IPS-20b (cell line): ENCODE measurements around the gene SLC66A1.

Experiments
- H3K27ac ChIP-seq: one replicate; pipeline ENCODE4 v1.5.1; 2013; ENCODE audit warnings: low read length
- H3K27me3 ChIP-seq: 2 replicates; pipeline ENCODE4 v1.6.1; 2013; ENCODE audit warnings: mild to moderate bottlenecking, low read length, inconsistent platforms; ENCODE audit not compliant: insufficient read depth
- H3K36me3 ChIP-seq: 2 replicates; pipeline ENCODE4 v1.6.1; 2013; ENCODE audit warnings: low read depth, mild to moderate bottlenecking, inconsistent platforms, low read length, moderate library complexity; ENCODE audit not compliant: insufficient read depth
- H3K4me1 ChIP-seq: 2 replicates; pipeline ENCODE4 v1.6.1; 2013; ENCODE audit warnings: mild to moderate bottlenecking, control low read depth, inconsistent platforms, low read length, moderate library complexity; ENCODE audit not compliant: insufficient read depth
- H3K4me3 ChIP-seq: 2 replicates; pipeline ENCODE4 v1.5.1; 2013; ENCODE audit warnings: mild to moderate bottlenecking, low read length, inconsistent platforms
- H3K9ac ChIP-seq: 2 replicates; pipeline ENCODE4 v1.6.1; 2013; ENCODE audit warnings: low read depth, mild to moderate bottlenecking, inconsistent platforms, low read length, moderate library complexity
- H3K9me3 ChIP-seq: 2 replicates; pipeline ENCODE4 v1.6.1; 2013; ENCODE audit warnings: mild to moderate bottlenecking, low read depth, low read length, inconsistent platforms; ENCODE audit not compliant: insufficient read depth

SLC66A1 gene

DNA sequence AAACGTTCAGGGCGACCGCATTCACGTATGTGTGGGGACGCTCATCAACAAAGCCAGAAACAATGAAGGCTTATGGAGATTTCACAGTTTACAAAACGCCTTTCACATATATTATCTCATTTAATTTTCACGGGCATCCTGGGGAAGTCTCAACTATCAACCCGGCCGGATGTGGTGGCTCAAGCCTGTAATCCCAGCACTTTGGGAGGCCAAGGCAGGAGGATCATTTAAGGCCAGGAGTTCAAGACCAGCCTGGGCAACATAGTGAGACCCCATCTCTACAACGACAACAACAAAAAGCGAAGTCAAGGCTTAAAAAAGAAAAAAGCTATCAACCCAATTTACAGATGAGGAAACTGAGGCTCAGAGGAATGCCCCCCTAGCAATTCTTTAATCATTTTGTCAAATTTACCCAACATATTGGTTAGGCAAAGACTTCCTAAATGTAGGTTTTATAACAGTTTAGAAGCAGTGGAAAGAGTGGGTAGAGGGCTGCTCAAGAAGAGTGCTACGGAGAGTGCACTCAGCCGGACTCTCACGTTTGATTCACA is 28.3 kb downstream of the SLC66A1 start:
- no peak overlapping the region for H3K9ac ChIP-seq
- H3K4me1 ChIP-seq = peaks cover 3% of the 10 kb centered on the region; the same call in 1 of the 2 replicates
- H3K36me3 ChIP-seq = peaks cover 42% of the 10 kb centered on the region
- no peaks in the 10 kb centered on the region for H3K9me3 ChIP-seq
- H3K27ac ChIP-seq = no peak overlapping the region
- H3K4me3 ChIP-seq = no peak overlapping the region
- no peaks in the 10 kb centered on the region for H3K27me3 ChIP-seq

- Histone ChIP-seq H3K27me3 (no peaks in the 10 kb centered on the region), H3K27ac (no peak overlapping the region), H3K4me3 (no peak overlapping the region), H3K36me3 (peaks cover 45% of the 10 kb centered on the region), H3K9me3 (no peaks in the 10 kb centered on the region), H3K4me1 (peaks cover 3% of the 10 kb centered on the region; the same call in 1 of the 2 replicates), H3K9ac (no peak overlapping the region)
These were observed 29.3 kb downstream of the SLC66A1 start for GRCh38 chr1:19341201-19342061.

DNA sequence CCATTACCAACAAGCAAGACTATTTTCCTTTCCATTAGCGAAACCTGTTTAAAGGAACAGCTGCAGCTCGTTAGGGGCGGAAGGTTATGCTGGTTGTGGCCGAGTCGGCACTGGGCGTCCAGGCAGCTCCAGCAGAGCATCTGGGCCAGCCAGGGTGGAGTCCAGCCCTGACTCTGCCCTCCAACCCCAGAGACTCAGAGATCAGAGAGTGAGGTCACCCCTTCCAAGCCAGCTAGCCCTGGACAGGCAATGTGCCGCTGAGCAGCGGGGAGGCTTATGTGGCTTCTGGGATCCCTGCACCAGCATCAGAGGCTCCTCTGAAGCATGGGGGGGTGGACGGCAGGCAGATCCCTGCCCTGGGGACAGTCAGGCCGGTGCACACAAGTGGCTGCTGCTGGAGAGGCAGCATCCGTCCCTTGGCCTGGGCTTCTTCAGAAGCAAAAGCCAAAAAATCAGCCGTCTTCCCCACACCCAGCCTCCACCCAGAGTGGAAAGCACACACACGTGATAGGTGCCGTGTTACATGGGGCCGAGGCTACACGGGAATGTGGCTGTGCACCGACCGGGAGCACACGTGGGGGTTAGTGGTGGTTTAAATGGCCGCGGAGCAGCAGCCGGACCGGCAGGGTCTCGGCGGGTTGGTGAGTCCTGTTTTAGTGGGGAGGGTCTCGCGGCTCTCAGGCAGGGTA is 30.1 kb downstream of the SLC66A1 start:
- Histone ChIP-seq H3K27me3 (no peaks in the 10 kb centered on the region), H3K27ac (no peak overlapping the region), H3K9me3 (no peaks in the 10 kb centered on the region), H3K36me3 (peaks cover 45% of the 10 kb centered on the region), H3K4me3 (no peak overlapping the region), H3K9ac (no peak overlapping the region), H3K4me1 (peaks cover 3% of the 10 kb centered on the region; the same call in 1 of the 2 replicates)

DNA sequence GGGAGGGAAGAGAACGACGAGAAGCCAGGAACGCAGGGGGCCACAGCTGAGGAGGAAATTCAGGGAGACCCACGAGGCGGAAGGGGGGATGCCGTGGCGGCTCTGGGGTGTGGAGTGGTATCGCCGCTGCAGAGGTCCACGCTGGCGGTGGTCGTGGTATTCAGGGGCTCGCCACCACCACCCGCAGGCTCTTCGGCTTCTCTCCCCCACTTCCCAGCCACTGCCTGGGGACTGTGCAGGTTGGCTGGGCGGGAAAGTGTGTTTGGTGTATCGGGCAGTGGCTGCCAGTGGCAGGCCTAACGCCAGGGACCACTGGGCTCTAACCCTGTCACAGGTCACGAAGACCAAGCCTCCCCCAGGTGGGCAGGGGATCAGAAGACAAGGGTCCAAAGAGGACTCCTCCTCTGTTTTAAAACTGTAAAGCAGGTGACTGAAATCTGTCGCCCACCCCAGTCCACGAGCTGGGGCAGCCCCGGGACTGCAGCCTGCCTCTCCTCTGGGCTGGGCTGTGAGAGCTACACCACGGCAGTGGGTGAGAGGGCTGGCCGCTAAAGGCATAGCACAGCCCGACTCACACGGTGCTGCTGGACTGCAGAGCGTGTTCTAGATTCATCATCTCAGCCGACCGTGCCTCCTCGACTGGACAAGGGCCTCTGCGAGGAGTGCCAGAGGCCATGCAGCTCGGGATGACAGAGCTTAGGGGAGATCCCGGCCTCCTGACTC is 30.9 kb downstream of the SLC66A1 start:
- peaks cover 52% of the 10 kb centered on the region for H3K36me3 ChIP-seq
- peaks cover under 1% of the 10 kb centered on the region; the same call in 1 of the 2 replicates for H3K4me1 ChIP-seq
- H3K27ac ChIP-seq = no peak overlapping the region
- no peak overlapping the region for H3K4me3 ChIP-seq
- no peak overlapping the region for H3K9ac ChIP-seq
- no peaks in the 10 kb centered on the region for H3K27me3 ChIP-seq
- no peaks in the 10 kb centered on the region for H3K9me3 ChIP-seq

DNA sequence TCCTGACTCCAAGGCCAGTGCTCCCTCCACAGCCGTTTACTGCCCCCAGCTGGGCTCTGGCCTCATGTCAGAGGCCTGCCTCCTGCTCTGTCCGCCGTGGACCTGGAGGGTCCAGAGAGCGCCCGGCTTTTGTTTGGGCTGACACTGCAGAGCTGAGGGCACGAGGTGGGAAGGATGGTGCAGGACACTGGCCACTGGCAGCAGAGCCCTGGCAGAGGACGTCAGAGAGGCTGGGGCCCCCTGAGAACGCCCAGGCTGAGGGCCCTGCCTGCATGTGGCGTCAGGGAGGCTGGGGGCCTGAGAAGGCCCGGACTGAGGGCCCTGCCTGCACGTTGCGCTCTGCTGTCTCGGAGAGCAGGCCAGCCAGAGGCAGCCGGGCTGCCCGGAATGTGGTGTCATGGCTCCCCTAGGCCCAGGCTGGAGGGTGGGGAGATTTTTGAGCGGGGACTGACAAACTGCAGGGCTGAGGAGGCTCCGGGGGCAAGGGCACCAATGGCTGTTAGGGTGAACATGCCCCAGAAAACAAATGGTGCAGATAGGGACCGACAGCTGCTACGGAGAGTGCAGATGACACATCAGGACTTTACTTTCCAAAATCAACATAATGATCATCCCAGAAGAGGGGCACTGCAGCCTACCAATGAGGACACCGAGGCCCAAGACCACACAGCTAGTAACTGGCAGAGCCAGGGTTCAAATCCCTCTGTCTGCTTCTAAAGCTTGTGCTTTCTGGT is 31.7 kb downstream of the SLC66A1 start:
- Histone ChIP-seq H3K4me3 (no peak overlapping the region), H3K27me3 (no peaks in the 10 kb centered on the region), H3K27ac (no peak overlapping the region), H3K36me3 (peaks cover 54% of the 10 kb centered on the region), H3K9me3 (no peaks in the 10 kb centered on the region), H3K9ac (no peak overlapping the region), H3K4me1 (no peaks in the 10 kb centered on the region; the same call in 1 of the 2 replicates)

DNA sequence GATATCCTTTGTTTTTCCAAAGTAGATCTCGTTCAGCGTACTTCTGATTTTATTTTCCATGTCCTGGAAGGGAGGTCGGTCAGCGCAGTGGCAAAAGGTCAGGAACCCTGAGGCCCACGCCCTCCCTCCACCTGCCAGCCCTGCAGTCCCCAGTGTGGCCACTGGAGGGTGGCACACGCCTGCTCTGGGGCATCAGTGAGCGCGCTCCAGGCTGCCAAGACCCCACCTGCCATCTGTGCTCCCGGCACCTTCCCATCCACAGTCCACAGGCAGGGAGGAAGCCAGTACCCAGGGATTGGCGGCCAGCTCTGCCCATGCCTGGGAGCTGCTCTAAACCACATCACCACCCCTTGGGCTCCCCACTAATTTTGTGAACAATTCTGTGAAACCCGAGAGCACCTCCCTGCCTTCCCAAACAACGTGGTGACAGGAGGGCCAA is 32.3 kb downstream of the SLC66A1 start:
- Histone ChIP-seq H3K9me3 (no peaks in the 10 kb centered on the region), H3K27me3 (no peaks in the 10 kb centered on the region), H3K27ac (no peak overlapping the region), H3K4me1 (no peaks in the 10 kb centered on the region; the same call in 1 of the 2 replicates), H3K9ac (no peak overlapping the region), H3K36me3 (peaks cover 60% of the 10 kb centered on the region), H3K4me3 (no peak overlapping the region)

DNA sequence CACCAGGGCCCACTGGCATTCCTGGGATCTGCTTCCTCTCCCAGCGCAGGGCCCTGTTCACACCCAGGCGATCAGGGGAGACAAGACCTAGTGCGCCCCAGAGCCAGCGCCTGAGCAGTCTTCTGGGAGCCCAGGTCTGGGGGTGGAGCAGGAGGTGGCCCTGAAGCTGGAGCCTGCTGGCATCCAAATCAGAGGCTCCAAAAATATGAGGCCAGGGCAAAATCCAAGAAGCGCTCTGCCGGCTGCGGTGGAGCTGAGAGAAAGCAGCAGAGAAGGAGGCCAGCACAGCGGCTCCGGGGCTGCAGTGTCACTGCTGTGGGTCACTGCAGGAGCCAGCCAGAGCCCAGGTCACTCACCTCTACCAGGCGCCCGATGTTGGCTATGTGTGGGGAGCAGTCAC is 32.7 kb downstream of the SLC66A1 start:
- no peak overlapping the region for H3K4me3 ChIP-seq
- H3K9ac ChIP-seq = no peak overlapping the region
- H3K36me3 ChIP-seq = peaks cover 64% of the 10 kb centered on the region
- H3K27ac ChIP-seq = no peak overlapping the region
- H3K27me3 ChIP-seq = no peaks in the 10 kb centered on the region
- no peaks in the 10 kb centered on the region for H3K9me3 ChIP-seq
- H3K4me1 ChIP-seq = no peaks in the 10 kb centered on the region; the same call in 1 of the 2 replicates

DNA sequence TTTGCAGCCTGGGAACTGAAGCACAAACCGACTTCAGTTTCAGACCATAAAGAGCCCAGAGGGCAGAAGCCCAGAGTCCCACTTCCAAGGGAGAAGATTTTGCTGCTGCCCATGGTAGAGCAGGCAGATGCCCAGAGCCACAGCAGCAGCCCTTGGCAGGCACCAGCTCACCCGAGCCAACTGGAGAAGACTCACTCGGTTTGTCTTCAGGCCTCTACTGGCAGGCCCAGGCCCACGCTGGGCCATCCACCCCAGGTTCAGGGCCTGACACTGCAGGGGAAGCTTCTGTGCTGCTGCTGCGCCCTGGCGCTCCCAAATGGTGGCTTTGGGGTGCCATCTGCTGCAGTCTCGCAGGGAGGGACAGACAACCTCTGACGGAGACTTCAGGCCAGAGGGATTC is 33.3 kb downstream of the SLC66A1 start:
- Histone ChIP-seq H3K9ac (no peak overlapping the region), H3K4me3 (no peak overlapping the region), H3K4me1 (no peaks in the 10 kb centered on the region; the same call in 1 of the 2 replicates), H3K27me3 (no peaks in the 10 kb centered on the region), H3K27ac (no peak overlapping the region), H3K9me3 (no peaks in the 10 kb centered on the region), H3K36me3 (peaks cover 64% of the 10 kb centered on the region)

DNA sequence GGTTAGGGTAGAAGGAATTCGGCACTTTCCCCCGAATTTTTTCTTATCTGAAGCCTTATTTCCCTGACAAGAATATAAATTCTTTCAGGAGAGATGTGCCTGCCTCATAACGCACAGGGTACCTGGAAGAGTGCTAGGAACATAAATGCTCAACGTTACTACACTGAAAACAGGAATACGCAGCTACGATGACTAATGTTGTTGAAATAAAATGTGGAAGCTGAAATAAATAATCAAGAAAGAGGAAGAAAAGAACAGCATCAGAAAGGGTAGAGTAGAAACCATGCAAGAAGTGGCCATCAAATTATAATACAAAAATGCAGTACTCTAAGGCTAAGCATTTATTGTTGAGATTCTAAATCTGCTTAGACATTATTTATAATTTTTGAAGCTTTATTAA is 33.9 kb downstream of the SLC66A1 start:
- Histone ChIP-seq H3K27me3 (no peaks in the 10 kb centered on the region), H3K36me3 (peaks cover 63% of the 10 kb centered on the region), H3K9me3 (no peaks in the 10 kb centered on the region), H3K4me1 (no peaks in the 10 kb centered on the region; the same call in 1 of the 2 replicates), H3K4me3 (no peak overlapping the region), H3K27ac (no peak overlapping the region), H3K9ac (no peak overlapping the region)

DNA sequence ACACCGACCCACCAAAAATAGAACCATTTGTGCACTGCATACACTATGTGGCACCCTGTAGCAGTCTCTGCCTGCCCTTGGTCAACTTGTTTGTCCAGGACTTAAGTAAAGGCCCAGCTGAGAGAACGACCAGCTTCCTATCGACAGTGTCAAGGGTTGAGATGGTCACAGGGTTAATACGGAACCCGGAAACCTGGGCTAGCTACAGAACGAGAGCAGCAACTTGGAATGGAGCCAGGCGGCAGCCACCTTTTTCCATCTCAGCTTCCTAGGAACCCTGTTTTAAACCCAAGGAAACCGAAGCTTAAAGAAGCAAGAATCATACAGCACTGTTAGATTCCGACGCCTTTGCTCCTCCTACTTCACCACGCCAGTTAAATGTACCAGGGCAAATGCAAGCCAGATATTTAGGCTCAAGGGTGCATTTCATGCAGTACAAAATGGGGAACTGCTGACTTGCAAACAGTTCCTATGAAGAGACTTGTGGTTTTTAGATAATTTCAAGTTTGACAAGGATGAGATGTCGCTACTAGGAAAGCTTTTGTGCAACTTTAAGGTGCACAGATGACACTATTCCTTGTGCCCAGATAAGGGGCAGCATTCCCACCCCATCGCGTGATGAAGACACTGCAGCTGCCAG is 35.5 kb downstream of the SLC66A1 start:
- H3K36me3 ChIP-seq = peaks cover 73% of the 10 kb centered on the region
- no peak overlapping the region for H3K27ac ChIP-seq
- H3K9me3 ChIP-seq = no peaks in the 10 kb centered on the region
- H3K4me3 ChIP-seq = no peak overlapping the region
- no peaks in the 10 kb centered on the region for H3K4me1 ChIP-seq
- no peak overlapping the region for H3K9ac ChIP-seq
- no peaks in the 10 kb centered on the region for H3K27me3 ChIP-seq
